Stomach smooth muscle (tissue), 2 donors: Measurements from ENCODE around the gene DCST2.

Experiments
- H3K27ac ChIP-seq: one replicate; pipeline ENCODE4 v1.7.0; 2013; ENCODE audit warnings: mild to moderate bottlenecking, low read length, inconsistent platforms
- H3K27me3 ChIP-seq, 2 donors: one replicate each; pipeline ENCODE4 v1.7.0; 2013; ENCODE audit warnings: low read length in 2 of 2; ENCODE audit not compliant: insufficient read depth in 2 of 2, control insufficient read depth in 1 of 2
- H3K36me3 ChIP-seq, 2 donors: one replicate each; pipeline ENCODE4 v1.7.0; 2013; ENCODE audit warnings: low read length in 2 of 2; ENCODE audit not compliant: control insufficient read depth in 2 of 2, insufficient read depth in 2 of 2
- H3K4me1 ChIP-seq: one replicate; pipeline ENCODE4 v1.7.0; 2013; ENCODE audit warnings: low read length; ENCODE audit not compliant: control insufficient read depth, insufficient read depth
- H3K4me3 ChIP-seq, 2 donors: one replicate each; pipeline ENCODE4 v1.7.0; 2013; ENCODE audit warnings: low read length in 2 of 2
- H3K9ac ChIP-seq, 2 donors: one replicate each; pipeline ENCODE4 v1.7.0; 2013; ENCODE audit warnings: low read length in 2 of 2, mild to moderate bottlenecking in 1 of 2
- H3K9me3 ChIP-seq, 2 donors: one replicate each; pipeline ENCODE4 v1.7.0; 2013; ENCODE audit warnings: low read length in 2 of 2; ENCODE audit not compliant: control insufficient read depth in 2 of 2
- donor health status: healthy.
- donor health status: Pancreatic carcinoma.

The DCST2 gene

DNA sequence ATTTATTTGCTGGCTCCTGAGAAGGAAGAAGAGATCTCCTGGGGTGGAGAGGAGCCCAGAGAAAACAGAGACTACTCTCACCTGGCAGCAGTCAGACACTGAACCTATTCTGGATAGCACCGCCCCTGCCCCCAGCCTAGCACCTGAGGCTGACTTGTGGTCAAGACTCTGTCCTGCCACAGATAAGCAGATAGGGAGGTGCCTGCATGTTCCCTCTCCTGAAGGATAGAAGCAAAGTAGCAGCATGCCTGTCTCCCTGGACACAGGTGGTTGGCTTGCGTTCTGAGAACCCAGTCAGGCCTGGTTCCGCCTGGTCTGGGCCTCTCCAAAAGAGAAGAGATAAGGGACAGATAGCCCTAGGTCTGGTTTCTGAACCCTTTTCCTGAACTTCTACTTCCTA lies 43.8 kb upstream of the DCST2 start:
- peaks cover 26 to 35% of the 10 kb centered on the region in 2 donors for H3K27me3 ChIP-seq
- H3K27ac ChIP-seq = no peak overlapping the region
- H3K4me3 ChIP-seq = no peak overlapping the region
- no peaks in the 10 kb centered on the region for H3K9me3 ChIP-seq
- H3K4me1 ChIP-seq = peaks cover 37% of the 10 kb centered on the region
- H3K36me3 ChIP-seq = no peaks in the 10 kb centered on the region
- H3K9ac ChIP-seq = no peak overlapping the region

DNA sequence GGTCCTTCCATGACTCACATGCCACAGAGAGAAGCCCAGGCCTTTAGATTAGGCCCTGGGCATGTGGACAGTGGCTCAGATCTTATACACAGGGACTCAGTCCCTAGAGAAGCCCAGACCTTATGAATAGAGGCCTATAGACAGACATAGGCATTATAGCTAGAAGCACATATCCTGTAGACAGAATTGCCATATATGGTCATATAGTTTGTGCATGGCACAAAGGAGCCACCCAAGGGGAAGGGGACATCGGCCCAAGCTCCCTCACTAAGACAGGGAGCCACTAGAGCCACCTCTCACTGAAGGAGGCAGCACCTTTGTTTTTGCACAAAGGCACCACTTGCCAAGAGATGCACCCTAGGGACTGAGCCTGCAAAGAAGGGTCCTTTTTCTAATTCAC lies 42.8 kb upstream of the DCST2 start:
- Histone ChIP-seq H3K9ac (no peak overlapping the region), H3K36me3 (no peaks in the 10 kb centered on the region), H3K27me3 (peaks cover 20 to 25% of the 10 kb centered on the region in 2 donors), H3K27ac (no peak overlapping the region), H3K9me3 (no peaks in the 10 kb centered on the region), H3K4me3 (no peak overlapping the region), H3K4me1 (peaks cover 30% of the 10 kb centered on the region)

DNA sequence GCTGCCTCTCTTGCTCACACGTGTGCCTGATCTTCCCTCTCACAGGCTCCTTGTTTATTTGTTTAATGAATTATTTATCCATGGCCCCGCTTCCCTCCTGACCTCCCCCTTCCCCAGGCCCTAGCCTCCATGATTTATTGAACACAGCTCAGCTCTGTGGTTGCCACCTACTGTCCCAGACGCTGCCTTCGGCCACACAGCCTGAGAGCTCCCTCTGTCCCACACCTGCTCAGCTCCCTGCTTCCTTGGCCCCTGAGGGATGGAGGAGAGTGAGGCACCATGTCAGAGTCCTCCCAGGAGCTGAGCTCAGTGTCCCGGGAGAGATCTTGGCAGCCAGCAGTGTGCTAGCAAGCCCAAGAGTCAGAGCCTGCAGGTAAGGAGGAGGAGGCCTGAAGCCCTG lies 42.0 kb upstream of the DCST2 start:
- H3K9ac ChIP-seq = no peak overlapping the region
- no peaks in the 10 kb centered on the region for H3K36me3 ChIP-seq
- H3K27me3 ChIP-seq = peaks cover 12 to 17% of the 10 kb centered on the region in 2 donors
- peaks cover 30% of the 10 kb centered on the region for H3K4me1 ChIP-seq
- no peak overlapping the region for H3K27ac ChIP-seq
- no peak overlapping the region for H3K4me3 ChIP-seq
- no peaks in the 10 kb centered on the region for H3K9me3 ChIP-seq

DNA sequence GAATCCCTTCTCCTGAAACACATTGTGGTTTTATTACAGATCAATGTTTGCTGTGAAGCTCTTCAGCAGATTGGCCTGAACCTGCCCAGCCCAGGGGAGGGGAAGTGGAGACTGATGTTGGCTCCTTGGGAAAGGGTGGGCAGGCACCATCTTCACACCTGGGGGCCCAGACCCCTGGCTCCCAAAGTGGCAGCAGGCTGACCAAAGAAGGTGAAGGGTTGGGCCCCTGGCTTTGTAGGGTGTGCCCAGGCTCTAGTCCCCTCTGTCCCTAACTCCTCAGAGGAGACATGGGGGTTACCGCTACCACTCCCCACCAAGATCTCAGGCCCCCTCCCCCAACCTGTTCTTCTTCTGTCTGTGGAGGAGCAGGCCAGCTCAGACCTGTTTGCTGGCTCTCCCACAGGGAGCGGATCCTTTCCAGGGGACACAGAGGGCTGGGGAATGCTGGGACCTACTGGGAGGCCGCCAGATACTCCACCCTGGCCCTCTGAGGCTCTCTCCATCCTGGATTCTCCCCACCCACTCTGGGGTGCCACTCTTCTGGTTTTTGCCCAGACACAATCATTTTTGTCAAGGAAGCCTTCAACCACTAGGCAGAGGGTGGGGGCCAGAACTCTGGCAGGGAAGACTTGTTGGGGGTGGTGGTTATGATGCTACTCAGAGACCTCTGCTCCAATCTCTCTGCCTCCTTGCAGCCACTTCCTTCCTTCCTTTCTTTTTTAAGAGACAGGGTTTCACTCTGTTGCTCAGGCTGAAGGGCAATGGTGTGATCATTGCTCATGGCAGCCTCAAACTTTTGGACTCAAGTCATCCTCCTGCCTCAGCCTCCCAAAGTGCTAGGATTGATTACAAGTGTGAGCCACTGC lies 40.0 kb upstream of the DCST2 start:
- H3K27ac ChIP-seq = no peak overlapping the region
- H3K4me1 ChIP-seq = peaks cover 15% of the 10 kb centered on the region
- no peak overlapping the region for H3K4me3 ChIP-seq
- H3K36me3 ChIP-seq = no peaks in the 10 kb centered on the region
- no peaks in the 10 kb centered on the region for H3K27me3 ChIP-seq
- H3K9me3 ChIP-seq = no peaks in the 10 kb centered on the region
- no peak overlapping the region for H3K9ac ChIP-seq

DNA sequence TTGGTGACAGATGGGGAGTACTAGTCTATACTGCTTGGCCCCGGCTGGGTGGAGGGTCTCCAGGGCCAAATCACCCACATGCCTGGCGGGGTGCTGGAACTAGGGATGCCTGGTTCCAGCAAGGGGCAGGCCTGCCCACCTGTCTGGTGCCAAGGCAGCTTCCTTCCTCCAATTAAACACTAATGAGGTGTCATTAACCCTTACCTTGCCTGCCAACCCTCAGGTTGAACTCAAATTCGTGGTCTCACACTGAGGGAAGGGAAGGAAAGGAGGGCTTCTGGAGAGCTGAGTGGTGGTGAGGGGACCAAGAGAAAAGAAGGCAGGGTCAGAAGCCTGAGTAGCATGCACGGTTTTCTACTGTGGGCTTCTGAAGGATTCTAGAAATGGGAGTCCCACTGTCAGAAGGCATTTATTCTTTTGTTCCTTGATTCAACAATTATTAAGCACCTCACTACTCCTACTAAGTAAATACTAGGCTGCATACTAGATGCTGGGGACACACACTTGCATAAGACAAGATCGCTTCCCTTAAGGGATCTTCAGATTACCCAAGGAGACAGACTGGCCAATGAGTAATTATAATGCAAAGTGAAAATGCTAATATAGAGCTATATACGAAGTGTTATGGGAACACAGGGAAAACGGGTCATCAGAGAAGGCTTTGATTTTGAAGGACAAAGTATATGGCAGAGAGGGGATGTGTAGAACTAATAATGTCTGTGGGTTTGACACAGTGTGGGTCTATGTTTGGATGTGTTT lies 39.1 kb upstream of the DCST2 start:
- H3K27me3 ChIP-seq = no peaks in the 10 kb centered on the region
- no peaks in the 10 kb centered on the region for H3K9me3 ChIP-seq
- no peak overlapping the region for H3K27ac ChIP-seq
- no peaks in the 10 kb centered on the region for H3K36me3 ChIP-seq
- H3K4me1 ChIP-seq = peaks cover 13% of the 10 kb centered on the region
- H3K4me3 ChIP-seq = no peak overlapping the region
- H3K9ac ChIP-seq = no peak overlapping the region

DNA sequence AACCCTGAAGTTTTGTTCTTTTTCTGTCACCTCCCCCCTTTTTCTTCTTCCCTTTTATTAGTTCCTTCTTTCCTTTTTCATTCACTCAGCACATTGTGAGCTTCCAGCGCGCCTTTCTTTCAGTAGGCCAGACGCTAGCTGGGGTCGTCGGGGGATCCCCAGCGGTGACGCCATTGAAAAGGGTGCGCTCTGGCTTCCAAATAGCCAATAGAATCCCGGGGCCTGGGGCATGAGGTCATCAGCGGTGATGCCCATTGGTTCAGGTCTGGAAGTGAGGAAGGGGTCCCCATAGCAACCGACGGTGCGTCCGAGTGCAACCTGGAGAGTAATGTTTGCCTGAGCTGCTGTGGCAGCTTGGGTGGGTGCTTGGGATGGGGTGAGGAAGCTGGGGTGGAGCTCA lies 38.1 kb upstream of the DCST2 start:
- H3K27ac ChIP-seq = no peak overlapping the region

DNA sequence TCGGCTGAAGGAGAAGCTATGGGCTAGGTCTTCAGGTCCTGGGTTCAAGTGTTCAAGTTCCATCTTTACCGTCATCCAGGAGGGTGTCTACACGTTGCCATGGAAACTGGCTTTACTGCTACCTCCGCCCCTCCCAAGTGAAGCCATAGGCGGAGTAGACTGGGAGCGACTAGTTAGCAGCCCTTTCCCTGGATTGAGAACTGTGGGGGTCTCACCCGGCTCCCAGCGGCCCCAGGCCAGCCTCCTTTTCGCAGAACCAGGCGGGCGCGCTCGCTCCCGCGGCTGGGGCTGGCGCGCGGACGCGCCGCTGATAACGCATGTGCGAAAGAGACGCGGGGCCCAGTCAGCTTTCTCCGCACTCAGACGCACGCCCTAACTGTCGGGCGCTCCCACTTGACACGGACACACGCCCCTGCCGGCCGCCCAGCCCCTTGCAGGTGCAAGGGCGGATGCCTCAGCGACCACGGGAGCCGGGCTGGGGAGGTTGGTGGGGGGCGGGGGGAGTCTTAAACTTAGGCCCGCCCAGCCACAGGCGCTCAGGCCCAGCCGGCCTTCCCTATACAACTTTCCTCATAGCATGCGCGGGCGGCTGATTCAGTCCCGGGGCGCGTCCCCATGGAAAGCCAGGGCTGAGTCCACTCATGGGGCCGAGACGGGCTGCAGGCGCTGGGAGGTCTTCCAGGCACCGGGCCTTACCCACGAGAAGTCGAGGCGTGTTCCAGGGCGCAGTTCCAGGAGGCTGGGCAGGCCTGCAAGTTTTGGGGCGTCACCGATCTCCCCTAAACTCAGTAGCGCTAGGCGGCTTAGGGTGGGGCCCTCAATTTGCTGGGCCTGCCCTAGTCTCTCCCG lies 37.4 kb upstream of the DCST2 start:
- H3K9me3 ChIP-seq = no peaks in the 10 kb centered on the region
- peaks cover 0 to 2% of the 10 kb centered on the region in 2 donors for H3K36me3 ChIP-seq
- H3K9ac ChIP-seq = peak overlapping the region; percentile 68 to 81
- peak overlapping the region; percentile 71 to 74 for H3K4me3 ChIP-seq
- H3K4me1 ChIP-seq = peaks cover 13% of the 10 kb centered on the region
- H3K27me3 ChIP-seq = no peaks in the 10 kb centered on the region
- peak overlapping the region; percentile 24 for H3K27ac ChIP-seq

More for the DNA sequence above, 38.1 kb upstream of the DCST2 start:
- Histone ChIP-seq H3K36me3 (peaks cover 0 to 2% of the 10 kb centered on the region in 2 donors), H3K4me3 (no peak overlapping the region), H3K27me3 (no peaks in the 10 kb centered on the region), H3K4me1 (peaks cover 13% of the 10 kb centered on the region), H3K9me3 (no peaks in the 10 kb centered on the region), H3K9ac (peak overlapping the region in 1 of 2 donors; percentile 68)

DNA sequence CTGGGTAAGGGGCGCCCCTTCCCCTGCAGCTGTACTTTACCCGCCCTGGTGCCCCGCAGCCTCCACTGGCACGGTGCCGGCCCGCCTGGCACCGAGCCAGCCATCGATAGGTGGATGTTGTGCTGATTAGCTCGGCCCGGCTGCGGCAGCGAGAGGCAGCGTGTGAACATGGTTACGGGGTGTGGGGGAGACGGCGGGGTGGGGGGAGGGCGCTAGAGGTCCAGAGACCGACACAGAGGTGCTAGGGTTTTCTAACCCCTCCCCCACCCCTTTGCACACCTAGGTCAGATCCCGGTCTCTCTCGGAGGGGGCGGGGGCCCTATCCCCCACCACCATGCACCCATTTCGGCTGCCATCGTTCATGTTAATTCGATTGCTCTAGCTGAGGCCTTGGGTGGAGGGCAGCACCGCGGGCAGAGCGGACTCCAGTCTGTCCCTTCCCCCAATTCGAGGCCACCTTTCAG lies 36.6 kb upstream of the DCST2 start:
- Histone ChIP-seq H3K4me1 (peaks cover 13% of the 10 kb centered on the region), H3K4me3 (peak overlapping the region; percentile 71 to 74), H3K27me3 (no peaks in the 10 kb centered on the region), H3K27ac (peak overlapping the region; percentile 24), H3K36me3 (peaks cover 0 to 2% of the 10 kb centered on the region in 2 donors), H3K9me3 (no peaks in the 10 kb centered on the region), H3K9ac (peak overlapping the region; percentile 68 to 81)

DNA sequence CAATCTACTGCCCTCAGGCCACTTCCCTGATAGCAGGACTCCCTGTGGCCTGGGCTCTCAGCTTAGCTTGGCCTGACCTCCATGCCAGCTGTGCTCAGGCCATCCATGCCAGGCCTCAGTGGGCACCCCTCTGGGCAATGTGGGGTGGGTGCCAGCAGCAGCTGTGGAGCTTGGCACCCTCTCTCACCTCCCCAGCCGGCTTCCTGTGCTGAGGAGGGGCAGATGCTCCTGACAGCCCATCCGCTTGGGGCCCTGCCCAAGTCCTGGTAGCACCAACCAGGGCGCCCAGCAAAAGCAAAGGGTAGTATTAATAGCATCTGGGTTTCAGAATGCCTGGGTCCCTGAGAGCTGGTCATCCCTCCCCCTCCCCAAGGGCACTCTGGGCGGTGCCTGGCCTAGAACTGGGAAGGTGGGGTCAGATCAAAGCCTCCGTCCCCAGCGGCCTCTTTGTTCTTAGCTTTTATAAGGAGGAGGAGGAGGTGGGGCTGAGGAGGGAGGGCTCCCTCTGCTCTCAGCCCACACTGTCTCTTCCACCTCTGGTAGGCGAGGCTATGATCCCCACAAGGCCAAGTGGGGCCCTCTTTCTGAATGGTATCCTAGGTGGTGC lies 36.1 kb upstream of the DCST2 start:
- Histone ChIP-seq H3K4me3 (no peak overlapping the region), H3K9me3 (no peaks in the 10 kb centered on the region), H3K4me1 (peaks cover 13% of the 10 kb centered on the region), H3K27ac (no peak overlapping the region), H3K27me3 (no peaks in the 10 kb centered on the region), H3K36me3 (peaks cover 0 to 2% of the 10 kb centered on the region in 2 donors), H3K9ac (no peak overlapping the region)

DNA sequence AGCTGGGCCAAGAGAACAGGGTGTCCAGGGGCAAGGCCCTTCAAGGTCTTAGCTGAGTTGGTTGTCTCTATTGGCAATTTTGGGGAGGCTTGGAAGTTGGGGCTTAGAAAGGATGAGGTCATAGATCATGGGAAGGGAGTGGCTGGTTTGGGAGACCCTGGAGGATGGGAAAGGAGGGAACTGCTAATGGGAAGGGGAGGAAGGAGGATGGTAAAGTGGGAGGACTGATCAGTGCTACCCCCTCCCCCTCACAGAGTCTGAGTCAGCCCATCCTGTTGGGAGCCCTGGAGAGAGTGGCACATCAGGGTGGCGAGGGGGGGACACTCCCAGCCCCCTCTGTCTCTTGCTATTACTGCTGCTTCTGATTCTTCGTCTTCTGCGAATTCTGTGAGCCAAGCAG lies 35.0 kb upstream of the DCST2 start:
- H3K4me3 ChIP-seq = no peak overlapping the region
- H3K9ac ChIP-seq = no peak overlapping the region
- H3K4me1 ChIP-seq = peaks cover 17% of the 10 kb centered on the region
- H3K27ac ChIP-seq = no peak overlapping the region
- peaks cover 0 to 2% of the 10 kb centered on the region in 2 donors for H3K36me3 ChIP-seq
- H3K9me3 ChIP-seq = no peaks in the 10 kb centered on the region
- no peaks in the 10 kb centered on the region for H3K27me3 ChIP-seq
